Measurements from ENCODE around the gene OR8B8.
"Not testable (repeated sequence)": the region's sequence is repeated elsewhere in the genome, so short reads cannot be mapped to it uniquely, and the experiment has no call there.

OR8B8 gene, protein sequence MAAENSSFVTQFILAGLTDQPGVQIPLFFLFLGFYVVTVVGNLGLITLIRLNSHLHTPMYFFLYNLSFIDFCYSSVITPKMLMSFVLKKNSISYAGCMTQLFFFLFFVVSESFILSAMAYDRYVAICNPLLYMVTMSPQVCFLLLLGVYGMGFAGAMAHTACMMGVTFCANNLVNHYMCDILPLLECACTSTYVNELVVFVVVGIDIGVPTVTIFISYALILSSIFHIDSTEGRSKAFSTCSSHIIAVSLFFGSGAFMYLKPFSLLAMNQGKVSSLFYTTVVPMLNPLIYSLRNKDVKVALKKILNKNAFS

GRCh38 chr11:124445646-124446150 lies at the start of gene OR8B8:
Gene OR8B8, minus strand, starts transcription at chr11:124445696. Its CDS starts 4,611 bp downstream, at chr11:124441085.
- DNase-seq, result no peak

DNA sequence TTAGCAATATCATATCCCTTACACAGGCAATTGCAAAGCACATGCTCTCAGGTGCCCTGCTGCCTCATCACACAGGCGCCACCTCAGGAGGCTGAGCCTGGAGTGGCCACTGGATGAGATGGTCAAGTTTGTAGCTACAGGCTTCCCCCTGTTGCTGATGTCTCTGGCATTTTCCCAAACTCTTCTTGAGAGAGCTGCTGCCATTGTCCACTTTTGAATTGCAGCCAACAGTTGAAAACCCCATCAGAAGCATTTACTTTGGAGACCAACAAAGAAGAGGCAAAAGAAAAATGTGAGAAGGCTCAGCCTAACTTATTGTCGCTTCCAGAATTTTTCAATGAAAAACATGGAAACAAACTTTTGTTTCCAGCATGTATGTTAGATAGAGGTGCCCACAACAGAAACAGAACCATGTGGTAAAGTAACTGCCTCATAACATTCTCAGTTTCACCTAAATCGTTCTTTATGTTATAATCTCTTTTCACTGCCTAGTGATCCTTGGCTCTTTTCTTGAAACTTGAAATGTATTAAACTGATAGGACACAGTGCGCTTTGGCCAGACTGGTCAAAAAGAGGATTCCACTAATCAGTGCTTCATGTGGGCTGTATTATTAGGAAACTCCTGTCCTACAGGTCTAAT lies 47.6 kb upstream of the OR8B8 start:
- no peak for DNase-seq

DNA sequence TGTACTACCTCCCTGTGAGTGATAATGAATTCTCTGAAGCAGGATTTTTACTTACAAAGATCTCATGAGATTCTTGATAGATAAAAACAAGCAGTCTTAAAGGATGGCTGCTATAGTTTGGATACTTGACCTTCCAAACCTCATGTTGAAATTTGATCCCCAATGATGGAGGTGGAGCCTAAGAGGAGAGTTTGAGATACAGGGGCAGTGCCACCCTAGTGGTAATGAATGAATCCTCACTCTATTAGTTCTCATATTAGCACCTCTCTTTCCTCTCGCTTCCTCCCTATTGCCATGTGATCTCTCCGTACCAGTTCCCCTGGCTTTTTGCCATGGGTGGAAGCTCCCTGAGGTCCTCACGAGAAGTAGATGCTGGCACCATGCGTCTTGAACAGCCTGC lies 37.9 kb upstream of the OR8B8 start:
- DNase-seq, result no peak

GRCh38 chr11:124482362-124483147 lies 37.1 kb upstream of the OR8B8 start:
- DNase-seq, result no peak

DNA sequence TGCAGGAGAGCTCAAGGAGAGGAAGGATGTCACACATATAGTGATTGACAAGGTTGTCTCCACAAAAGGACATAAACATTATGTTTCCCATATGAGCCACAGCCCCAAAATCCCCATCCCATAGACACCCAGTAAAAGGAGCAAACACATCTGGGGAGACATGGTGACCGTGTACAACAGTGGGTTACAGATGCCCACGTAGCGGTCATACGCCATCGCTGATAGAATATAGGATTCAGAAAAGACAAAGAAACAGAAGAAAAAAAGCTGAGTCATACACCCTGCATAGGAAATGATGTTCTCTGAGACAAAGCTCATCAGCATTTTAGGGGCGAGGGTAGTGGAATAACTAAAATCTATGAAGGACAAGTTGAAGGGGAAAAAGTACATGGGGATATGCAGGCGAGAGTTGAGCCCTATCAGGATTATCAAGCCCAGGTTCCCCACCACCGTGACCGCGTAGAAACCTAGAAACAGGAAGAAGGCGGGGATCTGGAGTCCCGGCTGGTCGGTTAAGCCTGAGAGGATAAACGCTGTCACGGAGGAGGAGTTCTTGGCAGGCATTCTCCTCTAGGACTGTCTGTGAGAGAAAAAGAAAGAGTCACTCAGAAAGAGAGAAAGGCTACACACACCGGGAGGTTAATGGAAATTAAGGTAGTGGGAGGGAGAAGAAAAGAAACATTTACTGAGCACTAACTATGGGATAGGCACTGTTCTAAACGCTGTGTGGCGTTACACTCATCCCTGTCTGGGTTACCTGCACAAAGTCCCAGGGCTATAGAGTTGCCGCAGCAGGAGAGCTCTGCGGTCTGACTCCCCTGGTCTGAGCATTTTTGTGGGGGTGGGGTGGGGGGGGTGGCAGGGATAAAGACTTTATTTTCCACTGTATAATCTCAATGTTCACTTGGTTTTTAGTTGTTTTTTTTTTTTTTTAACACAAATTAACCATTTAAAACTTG lies 36.1 kb upstream of the OR8B8 start:
- no peak for DNase-seq

GRCh38 chr11:124479561-124479960 lies 34.1 kb upstream of the OR8B8 start:
- no peak for DNase-seq

GRCh38 chr11:124475265-124475664 lies 29.8 kb upstream of the OR8B8 start:
- no peak for DNase-seq

DNA sequence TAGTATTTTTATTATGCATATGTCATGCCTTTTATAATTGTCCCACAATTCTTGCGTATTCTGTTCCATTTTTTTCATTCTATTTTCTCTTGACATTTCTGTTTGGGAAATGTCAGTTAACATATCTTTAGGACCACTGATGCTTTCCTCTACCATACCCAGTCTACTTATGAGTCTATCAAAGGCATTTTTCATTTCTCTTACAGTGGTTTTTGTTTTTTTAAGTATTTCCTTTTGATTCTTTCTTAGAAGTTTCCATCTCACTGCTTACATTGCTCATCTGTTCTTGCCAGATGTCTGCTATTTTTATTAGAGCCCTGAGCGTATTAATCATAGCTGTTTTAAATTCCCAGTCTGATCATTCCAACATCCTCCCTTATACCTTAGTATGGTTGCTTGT lies 29.3 kb upstream of the OR8B8 start:
- DNase-seq, result no peak

GRCh38 chr11:124474079-124474478 lies 28.6 kb upstream of the OR8B8 start:
- no peak for DNase-seq

GRCh38 chr11:124473476-124473875 lies 28.0 kb upstream of the OR8B8 start:
- DNase-seq, result no peak

DNA sequence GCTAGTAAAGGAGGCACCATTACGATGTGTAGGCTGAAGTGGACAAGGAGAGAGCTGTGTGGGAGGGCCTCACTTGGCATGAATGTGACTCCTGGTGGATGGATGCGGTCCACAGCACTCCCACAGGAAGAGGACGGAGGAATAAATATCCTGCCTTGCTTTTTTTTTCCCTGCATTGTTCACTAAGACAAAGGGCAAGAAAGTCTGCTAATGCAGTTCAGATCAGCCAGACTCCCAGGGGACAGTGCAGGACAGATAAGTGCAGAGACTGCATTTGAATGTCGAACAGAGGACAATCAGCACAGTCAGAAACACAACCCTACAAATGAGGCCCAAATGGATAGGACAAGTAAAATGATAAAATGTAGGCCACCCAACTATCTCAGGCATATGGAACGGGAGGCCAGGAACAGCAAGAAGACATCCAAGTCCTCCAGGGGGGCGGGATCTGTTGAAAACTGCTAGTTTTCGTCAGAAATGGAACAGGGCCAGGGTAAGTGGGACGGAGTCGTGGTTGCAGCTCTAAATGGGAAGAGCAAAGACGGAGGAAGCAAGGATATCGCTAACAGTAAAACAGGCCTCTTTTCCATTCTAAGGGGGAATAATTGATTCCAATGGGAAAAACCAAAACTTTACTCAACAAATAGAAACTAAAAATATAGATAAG lies 25.2 kb upstream of the OR8B8 start:
- DNase-seq, result no peak

GRCh38 chr11:124467381-124467927 lies 22.0 kb upstream of the OR8B8 start:
- DNase-seq, result no peak

GRCh38 chr11:124465368-124465767 lies 19.9 kb upstream of the OR8B8 start:
- DNase-seq, result no peak

DNA sequence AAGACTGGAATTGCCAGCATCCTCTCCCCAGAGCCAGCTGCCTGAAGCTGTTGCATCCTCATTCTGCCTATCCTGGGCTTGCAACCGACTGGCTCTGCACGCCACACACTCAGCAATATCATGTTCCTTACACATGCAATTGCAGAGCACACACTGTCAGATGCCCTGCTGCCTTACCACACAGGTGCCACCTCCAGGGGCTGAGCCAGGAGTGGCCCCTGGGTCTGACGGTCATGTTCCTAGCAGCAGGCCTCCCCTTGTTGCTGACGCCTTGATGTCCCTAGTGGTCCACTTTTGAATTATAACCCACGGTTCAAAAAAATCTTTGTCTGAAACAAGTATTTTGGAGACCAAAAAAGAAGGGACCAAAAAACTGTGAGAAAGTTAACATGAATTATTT lies 18.5 kb upstream of the OR8B8 start:
- no peak for DNase-seq

- no peak for DNase-seq
Observed at GRCh38 chr11:124463324-124463723, 17.8 kb upstream of the OR8B8 start.

GRCh38 chr11:124460459-124460858 lies 15.0 kb upstream of the OR8B8 start:
- DNase-seq, result no peak

GRCh38 chr11:124459379-124459778 lies 13.9 kb upstream of the OR8B8 start:
- not testable (repeated sequence) for DNase-seq

GRCh38 chr11:124454552-124454951 lies 9.1 kb upstream of the OR8B8 start:
- DNase-seq, result no peak

- no peak for DNase-seq
Observed at GRCh38 chr11:124446916-124447315, 1.4 kb upstream of the OR8B8 start.

DNA sequence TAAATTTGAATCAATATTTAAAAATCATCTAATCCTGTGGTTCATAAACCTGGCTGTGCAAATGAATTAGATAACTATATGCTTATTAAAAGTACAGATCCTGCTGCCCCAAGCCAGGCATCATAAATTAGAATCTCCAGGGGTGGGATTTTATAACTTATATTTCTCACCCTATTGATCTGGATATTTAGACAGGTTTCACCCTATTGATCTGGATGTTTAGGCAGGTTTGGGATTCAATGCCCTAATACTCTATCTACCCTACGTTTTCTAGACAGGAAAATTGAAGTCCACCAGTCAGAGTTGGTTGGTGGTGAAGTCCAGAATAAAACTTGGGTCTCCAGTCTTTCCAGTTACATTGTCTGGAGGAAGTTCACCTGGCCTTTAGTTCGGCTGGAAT lies 2.6 kb downstream of the OR8B8 start:
- no peak for DNase-seq

DNA sequence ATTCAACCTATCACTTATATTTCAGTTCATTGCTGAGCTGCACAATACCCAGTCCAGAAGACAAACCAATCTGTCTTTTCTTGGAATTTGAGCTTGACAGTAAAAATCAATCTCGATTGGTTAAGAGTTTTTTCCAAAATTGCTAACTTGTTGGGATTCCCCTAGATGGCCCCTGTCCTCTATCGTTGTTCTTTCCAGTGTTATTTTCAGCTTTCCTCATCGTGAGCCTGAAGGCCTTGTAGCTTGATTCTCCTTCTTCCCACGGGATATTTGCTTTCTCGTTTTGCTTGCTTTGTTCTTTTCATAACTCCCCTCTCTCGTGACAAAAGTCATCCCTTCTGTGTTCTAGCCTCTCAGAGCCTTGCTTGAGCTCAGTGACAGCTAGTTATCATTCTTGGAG lies 3.1 kb downstream of the OR8B8 start:
- DNase-seq, result no peak

DNA sequence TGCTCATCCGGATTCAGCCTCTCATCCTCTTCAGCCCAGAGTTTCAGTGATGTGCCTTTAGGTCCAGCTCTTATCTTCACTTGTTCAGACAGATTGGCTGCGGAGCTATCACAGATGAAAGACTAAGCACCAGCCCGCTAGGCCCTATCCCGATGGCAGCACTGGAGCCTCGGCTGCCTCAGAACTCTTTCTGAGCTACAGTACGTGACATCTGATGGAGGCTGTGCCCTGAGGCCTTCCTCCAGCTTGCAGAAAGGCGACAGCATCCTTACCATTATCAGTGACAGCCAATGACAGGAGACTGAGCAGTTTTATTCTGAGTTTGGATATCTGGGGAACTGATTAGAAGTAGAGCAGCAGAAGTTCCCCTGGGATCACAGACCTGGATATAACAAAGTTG lies 4.0 kb downstream of the OR8B8 start:
- DNase-seq, result no peak
